Nephron progenitor cell (in vitro differentiated cells): ENCODE results near the gene USP20.

ENCODE experiments used
- DNase-seq: peaks from one replicate; pipeline ENCODE4 v3.0.0; 2021
- H3K27ac Mint-ChIP-seq: 2 replicates; pipeline ENCODE4 v1.8.0; 2021; ENCODE audit warnings: mild to moderate bottlenecking, moderate library complexity, mixed read lengths
- H3K27me3 Mint-ChIP-seq: 2 replicates; pipeline ENCODE4 v1.8.0; 2021; ENCODE audit warnings: mild to moderate bottlenecking, low read depth, mixed read lengths; ENCODE audit not compliant: poor library complexity
- H3K36me3 Mint-ChIP-seq: 2 replicates; pipeline ENCODE4 v1.8.0; 2021; ENCODE audit warnings: low read depth, mixed read lengths
- H3K4me1 Mint-ChIP-seq: 2 replicates; pipeline ENCODE4 v1.8.0; 2021; ENCODE audit warnings: mixed read lengths
- H3K4me3 Mint-ChIP-seq: 2 replicates; pipeline ENCODE4 v1.8.0; 2021; ENCODE audit warnings: mild to moderate bottlenecking, moderate library complexity, mixed read lengths
- H3K9me3 Mint-ChIP-seq: 2 replicates; pipeline ENCODE4 v1.8.0; 2021; ENCODE audit warnings: mild to moderate bottlenecking, moderate library complexity, mixed read lengths
- TF ChIP-seq, protein P1 (sequence below): fragments of 200-600 bp; sonication (generic); IDR thresholded peaks from 2 replicates; pipeline ENCODE4 v1.5.0; 2021; ENCODE audit warnings: antibody characterized with exemption

The USP20 gene

DNA sequence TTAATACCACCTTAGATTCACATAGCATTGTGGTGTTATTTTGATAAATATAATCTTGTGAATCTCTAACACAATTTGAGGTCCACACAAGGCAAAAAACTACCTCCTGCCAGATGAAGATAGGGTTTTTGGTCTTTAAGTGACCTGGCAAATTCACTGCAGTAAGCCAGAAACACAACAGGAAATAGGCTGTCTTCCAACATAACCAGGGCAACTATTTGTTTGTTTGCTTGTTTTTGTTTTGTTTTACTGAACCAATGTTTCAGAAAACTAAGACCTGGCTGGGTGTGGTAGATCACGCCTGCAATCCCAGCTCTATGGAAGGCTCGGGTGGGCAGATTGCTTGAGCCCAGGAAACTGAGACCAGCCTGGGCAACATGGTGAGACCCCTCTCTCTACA is 95.5 kb downstream of the USP20 start:
- H3K27ac Mint-ChIP-seq: no peak overlapping the region
- no peaks in the 10 kb centered on the region for H3K9me3 Mint-ChIP-seq
- H3K4me1 Mint-ChIP-seq: peaks cover 28% of the 10 kb centered on the region
- H3K36me3 Mint-ChIP-seq: peaks cover 32% of the 10 kb centered on the region
- H3K27me3 Mint-ChIP-seq: no peaks in the 10 kb centered on the region
- no peak overlapping the region for H3K4me3 Mint-ChIP-seq
- no peak for DNase-seq
- TF ChIP-seq, protein P1, sequence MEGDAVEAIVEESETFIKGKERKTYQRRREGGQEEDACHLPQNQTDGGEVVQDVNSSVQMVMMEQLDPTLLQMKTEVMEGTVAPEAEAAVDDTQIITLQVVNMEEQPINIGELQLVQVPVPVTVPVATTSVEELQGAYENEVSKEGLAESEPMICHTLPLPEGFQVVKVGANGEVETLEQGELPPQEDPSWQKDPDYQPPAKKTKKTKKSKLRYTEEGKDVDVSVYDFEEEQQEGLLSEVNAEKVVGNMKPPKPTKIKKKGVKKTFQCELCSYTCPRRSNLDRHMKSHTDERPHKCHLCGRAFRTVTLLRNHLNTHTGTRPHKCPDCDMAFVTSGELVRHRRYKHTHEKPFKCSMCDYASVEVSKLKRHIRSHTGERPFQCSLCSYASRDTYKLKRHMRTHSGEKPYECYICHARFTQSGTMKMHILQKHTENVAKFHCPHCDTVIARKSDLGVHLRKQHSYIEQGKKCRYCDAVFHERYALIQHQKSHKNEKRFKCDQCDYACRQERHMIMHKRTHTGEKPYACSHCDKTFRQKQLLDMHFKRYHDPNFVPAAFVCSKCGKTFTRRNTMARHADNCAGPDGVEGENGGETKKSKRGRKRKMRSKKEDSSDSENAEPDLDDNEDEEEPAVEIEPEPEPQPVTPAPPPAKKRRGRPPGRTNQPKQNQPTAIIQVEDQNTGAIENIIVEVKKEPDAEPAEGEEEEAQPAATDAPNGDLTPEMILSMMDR: no peak
